ENCODE data around the gene HEPHL1. TPM values are rescaled to one million over a fixed set of nuclear protein-coding genes. Genes with fewer than 3 reads are reported as not detected.

Gene HEPHL1
- total RNA-seq, 3 donors from 2014 or later (not counting 1 experiment from before 2014, with no cell fraction given): not detected

DNA sequence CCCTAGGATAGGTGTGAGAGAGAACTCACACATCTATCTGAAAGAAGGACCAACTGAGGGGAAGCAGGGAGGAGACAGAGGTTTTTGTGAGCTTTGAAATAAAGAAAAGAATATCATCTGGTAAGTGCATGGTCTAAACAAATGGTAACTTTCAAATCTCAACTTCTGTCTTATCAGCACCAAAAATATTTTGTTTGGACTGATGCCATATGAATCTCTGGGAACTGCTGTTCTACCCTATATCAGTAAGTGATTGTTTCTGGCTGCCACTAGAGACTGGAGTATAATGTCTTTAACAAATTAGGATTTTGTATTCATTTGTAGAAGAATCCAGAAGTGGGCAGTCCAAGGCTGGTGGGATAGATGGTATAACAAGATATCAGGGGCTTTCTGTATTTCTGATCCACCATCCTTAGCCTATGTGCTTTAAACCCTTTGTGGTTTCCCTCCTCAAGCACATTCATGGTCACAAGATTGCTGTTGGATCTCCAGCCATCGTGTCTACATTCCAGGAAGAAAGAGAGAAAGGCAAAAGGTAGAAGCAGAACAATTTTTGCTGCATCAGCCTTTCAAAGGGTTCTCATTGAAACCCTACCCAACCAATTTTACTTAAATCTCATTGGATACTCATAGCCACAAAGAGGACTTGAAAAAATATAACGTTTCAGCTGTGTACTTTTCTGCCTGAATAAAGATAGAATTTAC lies 4.7 kb downstream of the HEPHL1 start:
- WGBS (ENCODE audit: insufficient coverage): 68% methylated on average over 2 of the region's 2 CpGs
- no peak overlapping the region for H3K27ac Mint-ChIP-seq
- H3K36me3 Mint-ChIP-seq: no peaks in the 10 kb centered on the region
- Histone ChIP-seq H3K4me1 (ENCODE audit: control insufficient read depth, insufficient read depth, low read length) (no peaks in the 10 kb centered on the region), H3K27ac (ENCODE audit: low read length) (no peak overlapping the region), H3K36me3 (ENCODE audit: control insufficient read depth, insufficient read depth, low read length) (no peaks in the 10 kb centered on the region), H3K27me3 (ENCODE audit: control insufficient read depth, insufficient read depth, low read length) (no peaks in the 10 kb centered on the region), H3K4me3 (ENCODE audit: low read length) (no peak overlapping the region), H3K9me3 (ENCODE audit: control insufficient read depth, insufficient read depth, low read length) (no peaks in the 10 kb centered on the region)
- DNase-seq: no peak
- H3K9me3 Mint-ChIP-seq: peaks cover 0 to 3% of the 10 kb centered on the region in 2 donors
- H3K4me3 Mint-ChIP-seq: no peak overlapping the region
- H3K27me3 Mint-ChIP-seq (ENCODE audit: low read depth in 2 of 2): peaks cover 0 to 9% of the 10 kb centered on the region in 2 donors
- H3K4me1 Mint-ChIP-seq: no peaks in the 10 kb centered on the region
- TF ChIP-seq, protein P1, sequence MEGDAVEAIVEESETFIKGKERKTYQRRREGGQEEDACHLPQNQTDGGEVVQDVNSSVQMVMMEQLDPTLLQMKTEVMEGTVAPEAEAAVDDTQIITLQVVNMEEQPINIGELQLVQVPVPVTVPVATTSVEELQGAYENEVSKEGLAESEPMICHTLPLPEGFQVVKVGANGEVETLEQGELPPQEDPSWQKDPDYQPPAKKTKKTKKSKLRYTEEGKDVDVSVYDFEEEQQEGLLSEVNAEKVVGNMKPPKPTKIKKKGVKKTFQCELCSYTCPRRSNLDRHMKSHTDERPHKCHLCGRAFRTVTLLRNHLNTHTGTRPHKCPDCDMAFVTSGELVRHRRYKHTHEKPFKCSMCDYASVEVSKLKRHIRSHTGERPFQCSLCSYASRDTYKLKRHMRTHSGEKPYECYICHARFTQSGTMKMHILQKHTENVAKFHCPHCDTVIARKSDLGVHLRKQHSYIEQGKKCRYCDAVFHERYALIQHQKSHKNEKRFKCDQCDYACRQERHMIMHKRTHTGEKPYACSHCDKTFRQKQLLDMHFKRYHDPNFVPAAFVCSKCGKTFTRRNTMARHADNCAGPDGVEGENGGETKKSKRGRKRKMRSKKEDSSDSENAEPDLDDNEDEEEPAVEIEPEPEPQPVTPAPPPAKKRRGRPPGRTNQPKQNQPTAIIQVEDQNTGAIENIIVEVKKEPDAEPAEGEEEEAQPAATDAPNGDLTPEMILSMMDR (IDR thresholded peaks at IDR 0.05): no peak
- no peak for ATAC-seq
- intact Hi-C loops (cut with micrococcal nuclease): no loop called here

DNA sequence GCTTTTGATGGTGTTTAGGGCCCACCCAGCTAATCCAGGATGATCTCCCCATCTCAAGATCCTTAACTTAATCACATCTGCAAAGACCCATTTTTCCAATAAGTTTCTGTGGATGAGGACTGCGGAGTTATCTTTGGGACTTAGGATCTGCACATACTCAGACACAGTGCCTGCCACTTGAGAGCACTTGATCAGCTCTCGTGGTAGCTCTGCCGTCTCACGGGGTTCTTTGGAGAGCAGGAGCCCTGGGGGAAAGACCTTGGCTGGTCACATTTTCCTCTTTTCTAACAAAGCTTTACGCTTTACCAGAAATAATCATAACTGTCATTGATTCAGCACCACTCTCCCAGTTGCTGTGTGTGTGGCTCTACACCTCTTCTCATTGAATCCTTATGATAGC lies 6.1 kb downstream of the HEPHL1 start:
- Mint-ChIP-seq H3K27ac (no peak overlapping the region), H3K9me3 (peaks cover 0 to 3% of the 10 kb centered on the region in 2 donors), H3K36me3 (no peaks in the 10 kb centered on the region), H3K4me1 (no peaks in the 10 kb centered on the region), H3K4me3 (no peak overlapping the region), H3K27me3 (ENCODE audit: low read depth in 2 of 2) (peaks cover 0 to 9% of the 10 kb centered on the region in 2 donors)
- Histone ChIP-seq H3K9me3 (ENCODE audit: control insufficient read depth, insufficient read depth, low read length) (no peaks in the 10 kb centered on the region), H3K27ac (ENCODE audit: low read length) (no peak overlapping the region), H3K4me3 (ENCODE audit: low read length) (no peak overlapping the region), H3K36me3 (ENCODE audit: control insufficient read depth, insufficient read depth, low read length) (no peaks in the 10 kb centered on the region), H3K27me3 (ENCODE audit: control insufficient read depth, insufficient read depth, low read length) (no peaks in the 10 kb centered on the region), H3K4me1 (ENCODE audit: control insufficient read depth, insufficient read depth, low read length) (no peaks in the 10 kb centered on the region)
- no peak for DNase-seq
- WGBS (ENCODE audit: insufficient coverage): 87% methylated on average over 5 of the region's 5 CpGs
- TF ChIP-seq, protein P1 (IDR thresholded peaks at IDR 0.05): no peak
- intact Hi-C loops (cut with micrococcal nuclease): no loop called here
- ATAC-seq: no peak

DNA sequence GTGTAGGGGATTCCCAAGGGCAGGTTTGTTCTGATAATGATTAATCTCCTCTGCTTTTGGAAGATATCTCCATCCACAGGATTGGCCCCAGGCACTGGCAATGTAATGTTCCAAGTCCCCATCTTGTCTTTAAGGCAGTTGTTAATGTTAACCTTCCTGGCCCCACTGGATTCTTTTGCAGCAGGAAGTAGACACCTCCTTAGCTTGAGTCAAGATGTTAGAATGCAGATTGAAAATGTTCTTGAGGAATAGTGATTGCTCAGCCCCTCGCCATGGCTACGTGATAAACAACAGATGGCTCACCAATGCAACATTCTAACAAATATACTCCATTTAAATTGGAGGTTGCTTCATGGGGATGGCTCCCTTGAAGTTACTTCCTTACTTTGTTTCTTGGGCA lies 7.3 kb downstream of the HEPHL1 start:
- H3K4me3 Mint-ChIP-seq: no peak overlapping the region
- Histone ChIP-seq H3K4me1 (ENCODE audit: control insufficient read depth, insufficient read depth, low read length) (no peaks in the 10 kb centered on the region), H3K36me3 (ENCODE audit: control insufficient read depth, insufficient read depth, low read length) (no peaks in the 10 kb centered on the region), H3K27ac (ENCODE audit: low read length) (no peak overlapping the region), H3K9me3 (ENCODE audit: control insufficient read depth, insufficient read depth, low read length) (no peaks in the 10 kb centered on the region), H3K4me3 (ENCODE audit: low read length) (no peak overlapping the region), H3K27me3 (ENCODE audit: control insufficient read depth, insufficient read depth, low read length) (no peaks in the 10 kb centered on the region)
- DNase-seq: no peak
- H3K9me3 Mint-ChIP-seq: peaks cover 0 to 3% of the 10 kb centered on the region in 2 donors
- no peak for ATAC-seq
- no peaks in the 10 kb centered on the region for H3K4me1 Mint-ChIP-seq
- TF ChIP-seq, protein P1 (IDR thresholded peaks at IDR 0.05): no peak
- H3K27me3 Mint-ChIP-seq (ENCODE audit: low read depth in 2 of 2): peaks cover 0 to 9% of the 10 kb centered on the region in 2 donors
- intact Hi-C loops (cut with micrococcal nuclease): no loop called here
- no CpG with 5 or more reads among the region's 2 CpGs for WGBS (ENCODE audit: insufficient coverage)
- no peak overlapping the region for H3K27ac Mint-ChIP-seq
- no peaks in the 10 kb centered on the region for H3K36me3 Mint-ChIP-seq

DNA sequence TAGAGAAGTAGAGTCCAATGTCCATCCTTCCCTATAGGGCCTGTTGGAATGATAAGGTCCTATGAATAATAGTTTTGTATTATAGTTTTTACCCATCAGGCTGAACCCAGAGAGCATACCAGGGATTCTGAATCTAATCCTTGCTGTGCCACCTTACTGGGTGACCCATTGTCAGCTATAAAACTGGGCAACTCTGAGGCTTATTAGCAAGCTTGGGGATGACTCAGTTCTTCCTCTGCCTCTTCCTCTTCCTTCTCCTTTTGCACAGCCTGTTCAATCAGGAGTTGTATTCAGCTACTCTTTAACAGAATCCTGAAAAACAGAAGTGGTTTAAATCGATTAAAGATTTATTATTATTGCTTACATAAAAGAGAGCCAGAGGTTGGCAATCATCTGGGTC lies 8.9 kb downstream of the HEPHL1 start:
- H3K4me1 ChIP-seq (ENCODE audit: control insufficient read depth, insufficient read depth, low read length): no peaks in the 10 kb centered on the region
- intact Hi-C loops (cut with micrococcal nuclease): no loop called here
- no peak overlapping the region for H3K27ac Mint-ChIP-seq
- no peaks in the 10 kb centered on the region for H3K27me3 ChIP-seq (ENCODE audit: control insufficient read depth, insufficient read depth, low read length)
- no peaks in the 10 kb centered on the region for H3K36me3 Mint-ChIP-seq
- WGBS (ENCODE audit: insufficient coverage): 71% methylated on average over 1 of the region's 1 CpG
- no peak overlapping the region for H3K27ac ChIP-seq (ENCODE audit: low read length)
- DNase-seq: no peak
- peaks cover 0 to 9% of the 10 kb centered on the region in 2 donors for H3K27me3 Mint-ChIP-seq (ENCODE audit: low read depth in 2 of 2)
- no peak overlapping the region for H3K4me3 Mint-ChIP-seq
- no peaks in the 10 kb centered on the region for H3K9me3 ChIP-seq (ENCODE audit: control insufficient read depth, insufficient read depth, low read length)
- H3K9me3 Mint-ChIP-seq: peaks cover 2 to 9% of the 10 kb centered on the region in 2 donors
- no peak for ATAC-seq
- no peak overlapping the region for H3K4me3 ChIP-seq (ENCODE audit: low read length)
- no peaks in the 10 kb centered on the region for H3K36me3 ChIP-seq (ENCODE audit: control insufficient read depth, insufficient read depth, low read length)
- no peaks in the 10 kb centered on the region for H3K4me1 Mint-ChIP-seq
- TF ChIP-seq, protein P1 (IDR thresholded peaks at IDR 0.05): no peak
